Retinal pigment epithelial cell (primary cell): ENCODE results near the gene RPS6KB2.

ENCODE experiments used
- DNase-seq: peaks from one replicate; pipeline ENCODE4 v3.0.0-alpha.2; 2010; ENCODE audit warnings: low read depth
- H3K4me3 ChIP-seq: 2 replicates; pipeline ENCODE4 v1.5.1; 2011; ENCODE audit warnings: mild to moderate bottlenecking, low read length, control low read depth, moderate library complexity
- CTCF ChIP-seq: conservative IDR thresholded peaks from 2 replicates; pipeline ENCODE4 v1.5.1; 2011; ENCODE audit warnings: low read depth, low read length, control low read depth, inconsistent platforms

Gene RPS6KB2

DNA sequence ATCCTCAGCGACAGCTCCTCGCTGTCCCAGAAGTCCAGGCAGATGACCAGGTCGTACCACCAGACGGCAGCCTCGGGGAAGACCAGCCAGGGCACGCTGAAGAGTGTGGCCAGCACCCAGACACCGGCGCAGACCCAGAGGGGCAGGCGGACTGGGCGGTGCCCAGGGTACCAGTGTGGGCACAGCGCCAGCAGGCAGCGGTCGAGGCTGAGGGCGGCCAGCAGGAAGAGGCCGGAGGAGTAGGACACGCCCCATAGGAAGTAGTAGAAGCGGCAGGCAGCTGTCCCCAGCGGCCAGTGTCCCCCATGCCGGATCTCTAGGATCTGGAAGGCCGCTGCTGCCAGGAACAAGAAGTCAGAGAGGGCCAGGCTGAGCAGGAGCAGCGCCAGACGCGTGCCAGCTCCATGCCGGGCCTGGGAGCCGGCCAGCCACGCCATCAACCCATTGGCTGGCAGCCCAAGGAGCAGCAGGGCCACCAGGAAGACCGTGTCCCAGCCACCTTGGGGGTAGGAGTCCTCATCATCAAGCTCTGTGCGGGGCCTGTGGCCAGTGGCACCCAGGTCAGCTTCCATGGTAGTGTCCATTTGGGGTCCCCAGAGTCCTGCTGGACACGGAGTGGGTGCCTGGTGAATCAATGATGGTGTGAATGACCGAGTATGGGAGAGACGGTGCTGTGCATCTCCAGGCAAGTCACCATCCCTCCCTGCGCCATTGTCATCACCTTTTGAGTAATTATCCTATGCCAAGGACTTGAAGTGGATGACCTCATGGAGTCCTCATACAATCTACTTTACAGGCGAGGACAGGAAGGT, 24.1 kb downstream of the RPS6KB2 start, which contains the start of gene GPR152:
Gene GPR152 (minus strand): TSS at position 589 of the 812 bp plus-strand sequence. CDS start 5 bp downstream, at position 584.
- H3K4me3 ChIP-seq: no peak within 1 kb of the TSS
- TF ChIP-seq CTCF: no peak
- no peak for DNase-seq

- no peak for TF ChIP-seq CTCF
- no peak overlapping the region for H3K4me3 ChIP-seq
- DNase-seq: no peak
Observed at GRCh38 chr11:67453816-67454732, 25.8 kb downstream of the RPS6KB2 start.

- no peak for TF ChIP-seq CTCF
- no peak within 1 kb of the TSS for H3K4me3 ChIP-seq
- DNase-seq: no peak
Observed at GRCh38 chr11:67455054-67455453, 26.8 kb downstream of the RPS6KB2 start, which contains the start of gene CABP4. TSS of gene CABP4 (plus strand) at chr11:67455354. CDS start at chr11:67455424, 70 bp downstream.

- TF ChIP-seq CTCF: no peak
- no peak for DNase-seq
- H3K4me3 ChIP-seq: no peak overlapping the region
Observed at GRCh38 chr11:67456068-67456705, 27.9 kb downstream of the RPS6KB2 start.

GRCh38 chr11:67457453-67457852, 29.2 kb downstream of the RPS6KB2 start:
- H3K4me3 ChIP-seq: no peak overlapping the region
- TF ChIP-seq CTCF: no peak
- no peak for DNase-seq

DNA sequence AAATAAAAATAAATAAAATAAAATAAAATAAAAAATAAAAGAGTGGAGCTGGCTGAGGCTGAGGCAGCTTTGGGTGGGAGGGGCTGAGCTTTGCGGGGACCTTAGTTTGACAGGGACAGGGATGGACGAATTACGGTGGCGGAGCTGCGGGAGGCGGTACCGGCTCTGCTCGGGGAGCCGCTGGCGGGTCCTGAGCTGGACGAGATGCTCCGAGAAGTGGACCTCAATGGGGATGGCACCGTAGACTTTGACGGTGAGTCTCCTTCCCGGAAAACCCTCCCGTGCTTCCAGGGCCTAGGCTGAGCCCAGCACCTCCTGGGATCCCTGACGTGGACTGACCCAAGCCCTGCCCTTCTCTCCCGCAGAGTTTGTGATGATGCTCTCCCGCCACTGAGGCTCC, 30.0 kb downstream of the RPS6KB2 start:
- no peak for TF ChIP-seq CTCF
- DNase-seq: no peak
- H3K4me3 ChIP-seq: no peak overlapping the region
